HEK293 (cell line): Measurements from ENCODE around the gene SMIM24.

Experiments used
- KLF16 ChIP-seq: fragments of 450-650 bp; formaldehyde crosslinking; IDR thresholded peaks from 2 replicates; pipeline ENCODE4 v1.5.1; 2017; ENCODE audit warnings: missing biosample characterization, missing genetic modification characterization
- PRDM10 ChIP-seq: fragments of 450-650 bp; formaldehyde crosslinking; IDR thresholded peaks from 2 replicates; pipeline ENCODE4 v1.5.1; 2016; ENCODE audit warnings: missing biosample characterization, missing genetic modification characterization
- RBAK ChIP-seq: fragments of 450-650 bp; formaldehyde crosslinking; IDR thresholded peaks from 2 replicates; pipeline ENCODE4 v1.5.1; 2016; ENCODE audit warnings: missing biosample characterization, missing genetic modification characterization
- SP3 ChIP-seq: fragments of 450-650 bp; formaldehyde crosslinking; IDR thresholded peaks from 2 replicates; pipeline ENCODE4 v1.5.1; 2016; ENCODE audit warnings: missing biosample characterization, missing genetic modification characterization
- YY2 ChIP-seq: fragments of 450-650 bp; formaldehyde crosslinking; IDR thresholded peaks from 2 replicates; pipeline ENCODE4 v1.5.1; 2016; ENCODE audit warnings: missing biosample characterization, missing genetic modification characterization
- ZBTB7A ChIP-seq: fragments of 450-650 bp; formaldehyde crosslinking; IDR thresholded peaks from 2 replicates; pipeline ENCODE4 v1.5.1; 2016; ENCODE audit warnings: low read depth, missing biosample characterization, missing genetic modification characterization
- ZNF133 ChIP-seq: fragments of 450-650 bp; formaldehyde crosslinking; IDR thresholded peaks from 2 replicates; pipeline ENCODE4 v1.5.1; 2016; ENCODE audit warnings: missing biosample characterization, missing genetic modification characterization
- ZNF138 ChIP-seq: fragments of 450-650 bp; formaldehyde crosslinking; IDR thresholded peaks from 2 replicates; pipeline ENCODE4 v1.5.1; 2016; ENCODE audit warnings: missing biosample characterization, missing genetic modification characterization, borderline replicate concordance
- ZNF157 ChIP-seq: fragments of 450-650 bp; formaldehyde crosslinking; IDR thresholded peaks from 2 replicates; pipeline ENCODE4 v1.5.1; 2016; ENCODE audit warnings: missing biosample characterization, missing genetic modification characterization
- ZNF449 ChIP-seq: fragments of 450-650 bp; formaldehyde crosslinking; IDR thresholded peaks from 2 replicates; pipeline ENCODE4 v1.5.1; 2017; ENCODE audit warnings: missing biosample characterization, mild to moderate bottlenecking, missing genetic modification characterization, moderate library complexity
- ZNF549 ChIP-seq: fragments of 450-650 bp; IDR thresholded peaks from 2 replicates; pipeline ENCODE4 v1.5.1; 2018; ENCODE audit warnings: missing biosample characterization, missing genetic modification characterization, mild to moderate bottlenecking, inconsistent platforms, moderate library complexity
- ZNF580 ChIP-seq: fragments of 450-650 bp; formaldehyde crosslinking; IDR thresholded peaks from 2 replicates; pipeline ENCODE4 v1.5.1; 2016; ENCODE audit warnings: missing biosample characterization, missing genetic modification characterization
- TF ChIP-seq, protein P1 (sequence below): fragments of 450-650 bp; formaldehyde crosslinking; IDR thresholded peaks from 2 replicates; pipeline ENCODE4 v1.5.1; 2016; ENCODE audit warnings: missing biosample characterization, missing genetic modification characterization
- TF ChIP-seq, protein P2 (sequence below): fragments of 450-650 bp; formaldehyde crosslinking; conservative IDR thresholded peaks from 2 replicates; pipeline ENCODE4 v1.5.1; 2016; ENCODE audit warnings: low read depth, missing biosample characterization, missing genetic modification characterization

- TF ChIP-seq, protein P1, sequence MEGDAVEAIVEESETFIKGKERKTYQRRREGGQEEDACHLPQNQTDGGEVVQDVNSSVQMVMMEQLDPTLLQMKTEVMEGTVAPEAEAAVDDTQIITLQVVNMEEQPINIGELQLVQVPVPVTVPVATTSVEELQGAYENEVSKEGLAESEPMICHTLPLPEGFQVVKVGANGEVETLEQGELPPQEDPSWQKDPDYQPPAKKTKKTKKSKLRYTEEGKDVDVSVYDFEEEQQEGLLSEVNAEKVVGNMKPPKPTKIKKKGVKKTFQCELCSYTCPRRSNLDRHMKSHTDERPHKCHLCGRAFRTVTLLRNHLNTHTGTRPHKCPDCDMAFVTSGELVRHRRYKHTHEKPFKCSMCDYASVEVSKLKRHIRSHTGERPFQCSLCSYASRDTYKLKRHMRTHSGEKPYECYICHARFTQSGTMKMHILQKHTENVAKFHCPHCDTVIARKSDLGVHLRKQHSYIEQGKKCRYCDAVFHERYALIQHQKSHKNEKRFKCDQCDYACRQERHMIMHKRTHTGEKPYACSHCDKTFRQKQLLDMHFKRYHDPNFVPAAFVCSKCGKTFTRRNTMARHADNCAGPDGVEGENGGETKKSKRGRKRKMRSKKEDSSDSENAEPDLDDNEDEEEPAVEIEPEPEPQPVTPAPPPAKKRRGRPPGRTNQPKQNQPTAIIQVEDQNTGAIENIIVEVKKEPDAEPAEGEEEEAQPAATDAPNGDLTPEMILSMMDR (tag by site-specific recombination): no peak
- TF ChIP-seq ZBTB7A (tag by site-specific recombination) (no peak), ZNF133 (tag by site-specific recombination) (no peak), ZNF157 (tag by site-specific recombination) (no peak), YY2 (tag by site-specific recombination) (no peak), ZNF449 (tag by site-specific recombination) (no peak), SP3 (tag by site-specific recombination) (no peak), ZNF138 (tag by site-specific recombination) (no peak), ZNF580 (tag by site-specific recombination) (no peak), PRDM10 (no peak), ZNF549 (tag by site-specific recombination) (no peak), KLF16 (tag by site-specific recombination) (no peak), RBAK (tag by site-specific recombination) (no peak)
- TF ChIP-seq, protein P2, sequence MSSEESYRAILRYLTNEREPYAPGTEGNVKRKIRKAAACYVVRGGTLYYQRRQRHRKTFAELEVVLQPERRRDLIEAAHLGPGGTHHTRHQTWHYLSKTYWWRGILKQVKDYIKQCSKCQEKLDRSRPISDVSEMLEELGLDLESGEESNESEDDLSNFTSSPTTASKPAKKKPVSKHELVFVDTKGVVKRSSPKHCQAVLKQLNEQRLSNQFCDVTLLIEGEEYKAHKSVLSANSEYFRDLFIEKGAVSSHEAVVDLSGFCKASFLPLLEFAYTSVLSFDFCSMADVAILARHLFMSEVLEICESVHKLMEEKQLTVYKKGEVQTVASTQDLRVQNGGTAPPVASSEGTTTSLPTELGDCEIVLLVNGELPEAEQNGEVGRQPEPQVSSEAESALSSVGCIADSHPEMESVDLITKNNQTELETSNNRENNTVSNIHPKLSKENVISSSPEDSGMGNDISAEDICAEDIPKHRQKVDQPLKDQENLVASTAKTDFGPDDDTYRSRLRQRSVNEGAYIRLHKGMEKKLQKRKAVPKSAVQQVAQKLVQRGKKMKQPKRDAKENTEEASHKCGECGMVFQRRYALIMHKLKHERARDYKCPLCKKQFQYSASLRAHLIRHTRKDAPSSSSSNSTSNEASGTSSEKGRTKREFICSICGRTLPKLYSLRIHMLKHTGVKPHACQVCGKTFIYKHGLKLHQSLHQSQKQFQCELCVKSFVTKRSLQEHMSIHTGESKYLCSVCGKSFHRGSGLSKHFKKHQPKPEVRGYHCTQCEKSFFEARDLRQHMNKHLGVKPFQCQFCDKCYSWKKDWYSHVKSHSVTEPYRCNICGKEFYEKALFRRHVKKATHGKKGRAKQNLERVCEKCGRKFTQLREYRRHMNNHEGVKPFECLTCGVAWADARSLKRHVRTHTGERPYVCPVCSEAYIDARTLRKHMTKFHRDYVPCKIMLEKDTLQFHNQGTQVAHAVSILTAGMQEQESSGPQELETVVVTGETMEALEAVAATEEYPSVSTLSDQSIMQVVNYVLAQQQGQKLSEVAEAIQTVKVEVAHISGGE (tag by site-specific recombination): no peak
Observed at GRCh38 chr19:3501780-3502179, 21.5 kb upstream of the SMIM24 start.
